Motor neuron (in vitro differentiated cells): ENCODE measurements around the gene CHMP2B. TPM values are rescaled to one million over a fixed set of nuclear protein-coding genes. Genes with fewer than 3 reads are reported as not detected.

Experiments
- ATAC-seq, 8 experiments: fragments of 200-7000 bp; cut with Tn5 transposase; replicated peaks in 6 of 8; 2 replicates each; pipeline ENCODE4 v1.8.0; 2021; ENCODE audit warnings: mild to moderate bottlenecking in 8 of 8, moderate library complexity in 8 of 8
- H3K27ac ChIP-seq, 2 donors: fragments of 250-450 bp; sonication (Bioruptor Pico); 2 replicates each; pipeline ENCODE4 v1.9.0; 2021; ENCODE audit warnings: antibody characterized with exemption in 2 of 2, mild to moderate bottlenecking in 2 of 2, moderate library complexity in 1 of 2
- H3K4me1 ChIP-seq, 2 donors: fragments of 250-450 bp; sonication (Bioruptor Pico); replicated peaks in 1 of 2; 2 replicates each; pipeline ENCODE4 v1.6.1; 2021; ENCODE audit warnings: antibody characterized with exemption in 2 of 2, mild to moderate bottlenecking in 2 of 2, moderate library complexity in 1 of 2
- H3K4me3 ChIP-seq, 5 donors: fragments of 250-450 bp; sonication (Bioruptor Pico); 2 replicates each; pipeline ENCODE4 v1.9.0; 2021; ENCODE audit warnings: antibody characterized with exemption in 5 of 5, mild to moderate bottlenecking in 5 of 5, moderate library complexity in 4 of 5
- WGBS, 10 experiments: fragments of 450-650 bp; shearing (Covaris generic); methylation state at CpG; one replicate each; pipeline ENCODE4 v1.0.0; 2022; 5-methylcytosine and 5-hydroxymethylcytosine counted together
- in situ Hi-C, 9 experiments: fragments of 400-800 bp; cut with MboI; loops; one replicate each; pipeline ENCODE4 v1.15.0; 2021; ENCODE audit warnings: low sequenced_read_pairs in 9 of 9, low pct_unique_long_range_greater_than_20kb in 2 of 9; ENCODE audit not compliant: unreplicated experiment in 9 of 9
- total RNA-seq, 8 experiments: library from RNA; unstranded; fragments of 300-600 nt; gene quantifications; 2 replicates each; pipeline versions ENCODE4 v1.2.3 to v1.2.4, GENCODE V29; 2022

The CHMP2B gene, protein sequence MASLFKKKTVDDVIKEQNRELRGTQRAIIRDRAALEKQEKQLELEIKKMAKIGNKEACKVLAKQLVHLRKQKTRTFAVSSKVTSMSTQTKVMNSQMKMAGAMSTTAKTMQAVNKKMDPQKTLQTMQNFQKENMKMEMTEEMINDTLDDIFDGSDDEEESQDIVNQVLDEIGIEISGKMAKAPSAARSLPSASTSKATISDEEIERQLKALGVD
- 10 to 100 TPM; 17.3 to 45.4 (median 32.5) TPM for total RNA-seq

DNA sequence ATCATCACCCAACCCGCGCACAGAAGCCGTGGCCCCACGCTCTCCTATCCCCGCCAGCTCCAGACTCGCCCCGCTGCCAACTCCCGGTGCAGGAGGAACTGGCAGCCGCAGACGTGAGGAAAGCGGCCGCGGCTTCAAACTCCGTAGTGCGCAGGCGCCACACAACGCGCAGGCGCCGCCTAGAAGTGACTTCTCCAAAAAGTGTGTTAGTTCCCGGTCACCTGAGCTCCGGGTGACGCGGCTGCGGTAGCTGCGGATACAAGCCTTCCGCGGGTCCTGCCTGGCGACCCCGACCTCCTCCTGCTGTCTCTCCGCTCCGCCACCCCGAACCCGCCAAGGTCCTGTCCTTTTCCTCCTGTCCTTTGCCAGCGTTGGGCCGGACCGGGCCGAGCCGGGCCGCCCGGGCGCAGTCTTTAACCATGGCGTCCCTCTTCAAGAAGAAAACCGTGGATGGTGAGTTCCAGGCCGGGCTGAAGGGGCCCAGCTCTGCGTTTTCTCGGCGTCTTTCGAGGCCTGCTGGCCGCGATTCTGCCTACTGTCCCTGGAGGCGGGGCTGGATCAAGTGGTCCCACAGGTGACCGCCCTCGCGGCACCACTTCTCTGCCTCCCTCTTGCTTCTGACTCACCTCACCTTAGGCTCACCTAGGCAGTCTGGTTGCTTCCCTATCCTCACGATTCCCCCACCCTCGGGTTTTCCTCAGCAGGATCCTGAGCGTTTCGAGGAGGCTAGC is at the start of gene CHMP2B:
TSS of gene CHMP2B (plus strand) at position 206 of the 731 bp plus-strand sequence. CDS start at position 420, 214 bp downstream.
- peak within 1 kb of the TSS; percentile 36 to 83 for H3K27ac ChIP-seq
- H3K4me1 ChIP-seq, result peaks cover 6 to 16% of the 10 kb centered on the region in 2 donors
- H3K4me3 ChIP-seq, result peak within 1 kb of the TSS; percentile 70 to 97 (median 93)
- 0 to 1% (median 0%) methylated on average over 6 to 22 of the region's 59 CpGs; no CpG with 5 or more reads in 5 of the 10 experiments for WGBS, 10 experiments
- in situ Hi-C loops, result no loop called here
- ATAC-seq, result peak; percentile 89 to 95 (median 93)

DNA sequence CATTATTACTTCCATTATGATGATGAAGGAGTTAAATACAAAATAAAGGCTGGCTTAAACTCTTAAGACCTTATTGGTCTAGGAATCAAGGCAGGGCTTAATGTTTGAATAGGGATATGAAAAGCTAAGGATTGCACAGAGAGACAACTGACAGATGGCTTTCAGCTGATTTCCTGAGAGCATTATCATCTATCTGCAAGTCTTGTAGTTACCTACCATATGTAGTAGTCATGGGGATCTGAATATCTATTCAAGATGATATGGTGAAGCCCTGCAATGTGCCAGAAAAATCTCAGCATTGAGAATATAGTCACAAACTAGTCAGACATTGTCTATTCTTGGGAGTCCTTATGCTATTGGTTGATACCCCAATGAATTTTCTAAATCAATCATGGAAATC is 47.5 kb upstream of the CHMP2B start:
- ATAC-seq, result peak in 3 of 8 experiments; percentile 32 to 56 (median 47)
- in situ Hi-C loops, result loop anchor here in 2 of 9 experiments (10.0 to 25.0 kb wide), 2 partner anchors 95 to 392 kb away; no protein-coding TSS in a partner anchor

DNA sequence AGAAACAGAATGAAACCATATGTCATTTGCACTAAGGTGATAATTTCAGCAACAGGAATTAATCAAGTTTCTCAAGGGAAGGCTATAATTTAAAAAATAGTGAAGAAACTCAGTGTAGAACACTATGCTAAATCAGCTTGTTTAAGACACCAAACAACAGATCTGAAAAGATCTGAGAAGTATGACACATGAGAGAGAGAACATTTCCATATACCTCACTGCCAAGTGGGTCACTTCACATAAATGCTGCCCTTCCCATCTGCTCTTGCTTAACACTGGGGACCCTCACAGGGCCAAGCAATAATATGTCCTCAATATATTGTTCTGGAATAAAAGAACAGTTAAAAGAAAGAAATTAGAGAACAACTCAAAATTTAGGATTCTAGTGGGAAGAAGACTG is 45.6 kb upstream of the CHMP2B start:
- peak in 2 of 8 experiments; percentile 76 to 90 for ATAC-seq
- in situ Hi-C loops, result loop anchor here in 1 of 9 experiments (25.0 kb wide), 1 partner anchor 394 kb away; no protein-coding TSS in a partner anchor
- Histone ChIP-seq H3K4me3 (no peak overlapping the region), H3K4me1 (no peaks in the 10 kb centered on the region), H3K27ac (no peak overlapping the region)

More for the DNA sequence above, 47.5 kb upstream of the CHMP2B start:
- no peaks in the 10 kb centered on the region for H3K4me1 ChIP-seq
- no peak overlapping the region for H3K4me3 ChIP-seq
- H3K27ac ChIP-seq, result no peak overlapping the region

DNA sequence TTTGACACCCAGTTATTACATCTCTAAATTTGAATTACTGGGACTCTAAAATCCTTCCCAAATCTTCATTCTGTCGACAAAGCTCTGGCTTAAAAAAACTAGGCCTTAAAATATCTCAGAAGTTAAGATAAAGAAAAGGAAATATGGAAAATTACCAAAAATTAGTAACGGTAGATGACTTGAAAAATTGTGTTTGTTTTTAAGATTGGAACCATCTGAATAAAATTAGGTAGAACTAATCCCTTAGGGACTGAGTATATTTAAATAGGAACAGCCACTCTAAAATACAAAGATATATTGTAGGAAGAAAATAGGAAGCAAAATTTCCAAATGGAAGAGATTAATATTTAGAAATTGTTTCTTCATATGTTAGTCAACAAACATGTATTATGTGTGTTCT is 45.1 kb upstream of the CHMP2B start:
- ATAC-seq, result no peak
- Histone ChIP-seq H3K27ac (no peak overlapping the region), H3K4me1 (no peaks in the 10 kb centered on the region), H3K4me3 (no peak overlapping the region)
- in situ Hi-C loops, result loop anchor here in 1 of 9 experiments (25.0 kb wide), 1 partner anchor 395 kb away; no protein-coding TSS in a partner anchor
- WGBS, 10 experiments, result 5 to 100% (median 62%) methylated on average over 1 to 2 of the region's 2 CpGs

DNA sequence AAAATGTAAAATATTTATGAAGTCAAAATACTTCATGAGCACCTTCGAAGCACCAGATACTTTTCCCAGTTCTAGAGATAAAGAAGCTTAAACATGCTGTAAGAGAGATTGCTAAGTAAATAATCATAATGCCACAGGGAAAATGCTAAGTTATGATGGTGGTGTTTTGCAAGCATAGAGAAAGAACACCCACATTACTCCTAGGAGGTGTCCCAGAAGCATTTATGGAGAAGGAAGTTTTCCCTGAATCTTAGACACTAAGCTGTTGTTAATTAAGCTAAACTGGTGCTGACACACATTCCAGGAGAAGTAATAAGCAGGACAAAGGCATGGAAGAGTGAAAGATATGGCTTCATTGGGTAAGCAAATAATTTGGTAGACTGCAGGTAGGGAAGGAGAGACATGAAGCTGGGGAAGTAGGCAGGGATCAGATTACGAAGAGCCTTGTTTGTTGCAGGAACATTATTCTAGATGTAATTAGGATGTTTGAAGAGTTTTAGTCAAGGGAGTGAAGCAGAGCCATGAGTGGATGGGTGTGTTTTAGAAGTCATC is 40.4 kb upstream of the CHMP2B start:
- Histone ChIP-seq H3K27ac (no peak overlapping the region), H3K4me1 (no peaks in the 10 kb centered on the region), H3K4me3 (no peak overlapping the region)
- in situ Hi-C loops, result loop anchor here in 1 of 9 experiments (25.0 kb wide), 1 partner anchor 399 kb away; no protein-coding TSS in a partner anchor
- WGBS, 10 experiments, result 42 to 100% (median 88%) methylated on average over 1 to 2 of the region's 2 CpGs
- ATAC-seq, result peak in 3 of 8 experiments; percentile 79 to 95 (median 89)

DNA sequence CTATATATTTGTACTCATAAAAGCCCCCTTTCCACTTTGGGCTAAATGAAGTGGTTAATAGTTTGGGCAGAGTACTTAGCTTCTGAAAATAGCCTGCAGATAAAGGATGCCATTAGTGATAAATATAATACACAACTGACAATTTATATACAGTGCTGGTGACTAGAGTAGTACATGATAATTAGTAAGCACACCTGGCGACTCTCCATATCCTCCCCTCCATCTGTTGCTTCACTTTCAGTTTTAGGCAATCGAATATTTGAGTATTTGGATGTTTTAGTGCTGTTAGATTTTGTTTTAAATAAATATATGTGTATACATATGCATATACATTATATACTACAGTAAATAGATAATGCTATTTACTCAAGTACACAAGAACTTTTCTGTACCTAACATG is 35.9 kb upstream of the CHMP2B start:
- no peaks in the 10 kb centered on the region for H3K4me1 ChIP-seq
- 16 to 80% (median 63%) methylated on average over 1 to 2 of the region's 2 CpGs for WGBS, 10 experiments
- H3K4me3 ChIP-seq, result no peak overlapping the region
- no peak overlapping the region for H3K27ac ChIP-seq
- no peak for ATAC-seq
- in situ Hi-C loops, result loop anchor here in 1 of 9 experiments (25.0 kb wide), 1 partner anchor 404 kb away; no protein-coding TSS in a partner anchor

DNA sequence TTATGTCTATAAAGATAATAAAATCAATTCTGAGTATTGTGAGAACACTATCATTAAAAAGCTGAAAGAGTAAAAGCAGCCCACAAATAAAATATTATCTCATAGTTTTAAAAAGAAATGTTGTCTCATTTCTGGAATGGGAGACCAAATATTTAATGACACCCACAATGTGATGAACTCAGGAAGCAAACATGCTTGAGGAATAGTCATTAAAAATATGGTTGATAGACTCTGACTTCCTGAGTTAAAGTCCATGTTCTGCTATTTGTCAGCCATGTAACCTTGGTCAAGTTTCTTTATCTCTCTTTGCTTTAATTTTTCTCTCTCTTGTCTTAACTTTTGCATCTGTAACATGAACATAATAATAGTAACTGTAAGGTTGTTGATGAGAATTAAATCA is 35.5 kb upstream of the CHMP2B start:
- no peak for ATAC-seq
- in situ Hi-C loops, result loop anchor here in 1 of 9 experiments (25.0 kb wide), 1 partner anchor 404 kb away; no protein-coding TSS in a partner anchor
- no peaks in the 10 kb centered on the region for H3K4me1 ChIP-seq
- H3K27ac ChIP-seq, result no peak overlapping the region
- no peak overlapping the region for H3K4me3 ChIP-seq

DNA sequence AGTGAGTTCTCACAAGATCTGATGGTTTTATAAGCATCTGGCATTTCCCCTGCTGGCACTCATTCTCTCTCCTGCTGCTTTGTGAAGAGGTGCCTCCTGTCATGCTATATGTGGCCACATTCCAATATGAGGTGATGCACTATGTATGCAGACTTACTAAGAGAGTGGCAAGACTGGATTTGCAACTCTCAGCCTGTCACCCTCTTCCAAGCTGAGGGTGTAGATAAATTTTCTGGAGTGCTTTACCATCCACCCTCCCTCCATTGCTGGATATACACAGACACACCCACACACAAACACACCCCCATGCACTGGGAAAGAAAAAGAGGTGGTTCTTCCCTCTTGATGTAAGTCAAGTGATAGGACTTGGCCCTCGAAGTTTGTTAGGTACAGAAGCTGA is 30.2 kb upstream of the CHMP2B start:
- Histone ChIP-seq H3K27ac (no peak overlapping the region), H3K4me3 (no peak overlapping the region), H3K4me1 (peaks cover 0 to 12% of the 10 kb centered on the region in 2 donors)
- ATAC-seq, result peak in 1 of 8 experiments; percentile 30
- in situ Hi-C loops, result loop anchor here in 1 of 9 experiments (25.0 kb wide), 1 partner anchor 410 kb away; no protein-coding TSS in a partner anchor
- 0 to 17% methylated on average over 1 of the region's 1 CpG; no CpG with 5 or more reads in 8 of the 10 experiments for WGBS, 10 experiments

DNA sequence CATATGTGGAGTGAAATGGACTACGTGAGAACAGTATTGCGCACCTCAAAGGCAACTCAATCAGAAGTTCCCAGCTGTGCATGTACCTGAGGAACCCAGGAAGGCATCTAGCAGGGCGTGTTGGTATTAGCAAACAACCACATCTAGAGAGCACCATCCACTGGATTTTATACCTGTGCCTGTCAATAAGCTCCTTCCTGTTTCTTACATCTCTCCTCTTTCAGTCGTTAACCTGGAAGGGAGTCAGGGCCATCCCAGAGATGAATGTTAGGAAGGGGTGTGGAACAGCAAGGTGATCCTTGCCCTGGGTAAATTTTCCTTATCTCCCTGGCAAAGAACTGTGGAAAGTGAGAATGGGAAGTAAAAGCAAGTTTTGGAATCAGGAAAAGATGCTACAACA is 29.6 kb upstream of the CHMP2B start:
- H3K27ac ChIP-seq, result no peak overlapping the region
- ATAC-seq, result no peak
- in situ Hi-C loops, result loop anchor here in 1 of 9 experiments (25.0 kb wide), 1 partner anchor 410 kb away; no protein-coding TSS in a partner anchor
- no peak overlapping the region for H3K4me3 ChIP-seq
- peaks cover 0 to 16% of the 10 kb centered on the region in 2 donors for H3K4me1 ChIP-seq
- 72 to 100% (median 93%) methylated on average over 1 to 4 of the region's 4 CpGs; no CpG with 5 or more reads in 2 of the 10 experiments for WGBS, 10 experiments

DNA sequence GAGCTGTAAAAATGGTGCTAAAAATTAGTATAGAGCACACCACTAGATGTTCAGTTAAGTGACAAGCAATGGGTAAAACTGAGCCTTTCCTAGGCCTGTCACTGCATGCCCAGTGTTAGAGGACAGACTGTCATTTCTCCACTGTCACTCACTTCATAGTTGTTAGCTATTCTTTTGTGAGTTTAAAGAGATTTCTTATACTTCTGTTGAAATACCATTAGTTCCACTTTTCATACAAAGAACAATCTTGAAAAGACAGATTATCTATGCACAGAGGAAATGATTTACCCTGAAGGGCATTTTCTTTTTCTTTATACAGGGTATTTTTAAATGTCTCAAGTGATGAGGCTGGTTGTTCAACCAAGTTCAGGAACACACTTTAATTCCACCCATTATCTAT is 28.3 kb upstream of the CHMP2B start:
- Histone ChIP-seq H3K4me3 (no peak overlapping the region), H3K27ac (no peak overlapping the region), H3K4me1 (peaks cover 2 to 28% of the 10 kb centered on the region in 2 donors)
- ATAC-seq, result no peak
- in situ Hi-C loops, result loop anchor here in 1 of 9 experiments (25.0 kb wide), 1 partner anchor 411 kb away; no protein-coding TSS in a partner anchor

DNA sequence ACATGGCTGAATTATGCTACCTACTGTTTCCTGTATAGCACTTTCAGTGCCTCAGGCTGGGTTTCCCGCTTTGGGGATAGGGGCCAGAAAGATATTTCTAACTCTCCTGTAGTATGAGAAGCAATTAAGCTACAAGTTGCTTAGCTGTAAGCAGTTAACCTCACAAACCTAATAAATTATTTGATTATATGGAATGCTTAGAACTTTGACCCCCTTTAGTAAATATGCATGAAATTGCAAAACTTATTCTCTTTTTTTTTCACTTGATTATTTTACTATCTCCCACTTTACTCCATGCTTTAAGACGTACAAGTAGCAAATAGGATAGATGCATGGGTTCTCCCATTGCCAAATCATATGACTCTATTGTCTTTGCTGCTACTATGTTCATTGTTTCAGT is 27.5 kb upstream of the CHMP2B start:
- in situ Hi-C loops, result loop anchor here in 1 of 9 experiments (25.0 kb wide), 1 partner anchor 412 kb away; no protein-coding TSS in a partner anchor
- Histone ChIP-seq H3K4me1 (peaks cover 4 to 37% of the 10 kb centered on the region in 2 donors), H3K27ac (no peak overlapping the region), H3K4me3 (no peak overlapping the region)
- WGBS, 10 experiments, result 58 to 95% (median 87%) methylated on average over 1 to 2 of the region's 2 CpGs; no CpG with 5 or more reads in 2 of the 10 experiments
- no peak for ATAC-seq

DNA sequence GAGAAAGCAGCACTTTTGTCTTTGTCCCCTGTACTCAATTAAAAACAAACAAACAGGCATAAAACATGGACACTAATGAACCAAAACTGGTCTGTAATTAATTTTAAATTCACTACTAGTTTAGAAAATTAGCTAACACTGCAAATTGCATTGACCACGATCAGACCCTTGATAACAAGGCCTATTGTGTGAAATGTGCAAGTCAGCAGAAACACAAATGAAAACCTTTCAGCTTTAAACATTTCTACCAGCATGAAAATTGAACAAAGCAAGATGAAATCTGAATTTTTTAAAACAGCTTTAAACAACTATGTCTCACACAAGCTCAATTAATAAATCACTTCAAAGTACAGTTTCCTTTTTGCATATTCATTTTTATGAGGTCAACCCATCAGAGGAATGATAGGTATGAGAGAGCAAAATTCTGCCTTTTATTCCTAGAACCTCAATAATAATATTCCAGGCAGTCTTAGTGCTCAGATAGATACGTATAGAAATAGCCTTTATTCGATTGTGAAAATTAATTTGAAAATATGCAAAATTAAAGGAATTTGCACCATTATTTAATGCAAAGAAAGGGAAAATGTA is 27.0 kb upstream of the CHMP2B start:
- 11 to 89% (median 67%) methylated on average over 2 to 3 of the region's 3 CpGs for WGBS, 10 experiments
- peaks cover 4 to 40% of the 10 kb centered on the region in 2 donors for H3K4me1 ChIP-seq
- no peak overlapping the region for H3K27ac ChIP-seq
- peak in 3 of 8 experiments; percentile 59 to 79 (median 79) for ATAC-seq
- no peak overlapping the region for H3K4me3 ChIP-seq
- in situ Hi-C loops, result no loop called here
